ENCODE measurements around the gene DGKI.

DNA sequence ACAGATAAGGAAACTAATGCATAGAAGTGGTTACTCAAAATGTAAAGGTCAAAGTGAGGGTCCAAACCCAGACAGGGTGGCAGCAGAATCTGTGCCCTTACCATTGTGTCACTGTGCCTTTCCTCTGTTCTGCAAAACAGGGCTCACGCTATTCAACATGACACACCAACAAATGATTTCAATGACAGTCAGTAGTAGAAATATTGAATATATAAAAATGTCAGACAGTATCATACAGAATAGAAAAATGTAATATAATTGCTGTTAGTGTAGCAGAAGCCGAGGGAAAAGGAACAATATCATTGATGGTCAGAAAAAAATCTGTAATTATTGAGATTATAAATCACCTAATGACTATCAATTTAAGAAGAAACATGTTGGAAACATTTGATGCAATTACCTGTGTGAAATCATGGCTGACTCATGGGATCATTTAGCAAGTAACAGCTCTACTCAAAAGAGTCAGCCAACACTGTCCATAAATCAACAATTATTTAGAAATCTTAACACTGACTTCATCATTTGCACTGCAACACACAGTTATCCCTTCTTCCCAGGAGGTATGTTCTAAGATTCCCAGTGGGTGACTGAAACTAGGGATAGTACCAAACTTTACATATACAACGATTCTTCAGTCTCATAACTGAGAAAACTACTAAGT, 198.7 kb downstream of the DGKI start:
- no peak for TF ChIP-seq POLR2A (IDR thresholded peaks at IDR 0.05)
- TF ChIP-seq EP300 (IDR thresholded peaks at IDR 0.05): no peak
- TF ChIP-seq, protein P1, sequence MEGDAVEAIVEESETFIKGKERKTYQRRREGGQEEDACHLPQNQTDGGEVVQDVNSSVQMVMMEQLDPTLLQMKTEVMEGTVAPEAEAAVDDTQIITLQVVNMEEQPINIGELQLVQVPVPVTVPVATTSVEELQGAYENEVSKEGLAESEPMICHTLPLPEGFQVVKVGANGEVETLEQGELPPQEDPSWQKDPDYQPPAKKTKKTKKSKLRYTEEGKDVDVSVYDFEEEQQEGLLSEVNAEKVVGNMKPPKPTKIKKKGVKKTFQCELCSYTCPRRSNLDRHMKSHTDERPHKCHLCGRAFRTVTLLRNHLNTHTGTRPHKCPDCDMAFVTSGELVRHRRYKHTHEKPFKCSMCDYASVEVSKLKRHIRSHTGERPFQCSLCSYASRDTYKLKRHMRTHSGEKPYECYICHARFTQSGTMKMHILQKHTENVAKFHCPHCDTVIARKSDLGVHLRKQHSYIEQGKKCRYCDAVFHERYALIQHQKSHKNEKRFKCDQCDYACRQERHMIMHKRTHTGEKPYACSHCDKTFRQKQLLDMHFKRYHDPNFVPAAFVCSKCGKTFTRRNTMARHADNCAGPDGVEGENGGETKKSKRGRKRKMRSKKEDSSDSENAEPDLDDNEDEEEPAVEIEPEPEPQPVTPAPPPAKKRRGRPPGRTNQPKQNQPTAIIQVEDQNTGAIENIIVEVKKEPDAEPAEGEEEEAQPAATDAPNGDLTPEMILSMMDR (IDR thresholded peaks at IDR 0.05): no peak

Data from stomach (tissue), 4 donors.